ENCODE results near the gene AQP6.

The AQP6 gene

GRCh38 chr12:49972641-49973360 is at the start of gene AQP6:
TSS of gene AQP6 (plus strand) at chr12:49972947. CDS start at chr12:49973174, 227 bp downstream.
- no peak for DNase-seq (ENCODE audit: low read depth in 1 of 2, low spot score in 1 of 2)

- DNase-seq (ENCODE audit: low read depth in 1 of 2, low spot score in 1 of 2), result no peak
These were observed 49.6 kb upstream of the AQP6 start for GRCh38 chr12:49923035-49923644.

GRCh38 chr12:49923880-49924556 is 48.7 kb upstream of the AQP6 start:
- DNase-seq (ENCODE audit: low read depth in 1 of 2, low spot score in 1 of 2), result no peak

GRCh38 chr12:49924628-49925246 is 48.0 kb upstream of the AQP6 start:
- no peak for DNase-seq (ENCODE audit: low read depth in 1 of 2, low spot score in 1 of 2)

- DNase-seq (ENCODE audit: low read depth in 1 of 2, low spot score in 1 of 2), result no peak
These were observed 47.1 kb upstream of the AQP6 start for GRCh38 chr12:49925433-49926204.

- DNase-seq (ENCODE audit: low read depth in 1 of 2, low spot score in 1 of 2), result no peak
These were observed 44.3 kb upstream of the AQP6 start for GRCh38 chr12:49928471-49928870.

- DNase-seq (ENCODE audit: low read depth in 1 of 2, low spot score in 1 of 2), result no peak
These were observed 43.2 kb upstream of the AQP6 start for GRCh38 chr12:49929581-49929980.

GRCh38 chr12:49930515-49931288 is 42.0 kb upstream of the AQP6 start:
- no peak for DNase-seq (ENCODE audit: low read depth in 1 of 2, low spot score in 1 of 2)

- DNase-seq (ENCODE audit: low read depth in 1 of 2, low spot score in 1 of 2), result no peak
These were observed 40.7 kb upstream of the AQP6 start for GRCh38 chr12:49932023-49932422.

GRCh38 chr12:49932533-49933130 is 40.1 kb upstream of the AQP6 start:
- DNase-seq (ENCODE audit: low read depth in 1 of 2, low spot score in 1 of 2), result no peak

GRCh38 chr12:49933796-49934195 is 39.0 kb upstream of the AQP6 start:
- no peak for DNase-seq (ENCODE audit: low read depth in 1 of 2, low spot score in 1 of 2)

GRCh38 chr12:49934505-49934904 is 38.2 kb upstream of the AQP6 start:
- no peak for DNase-seq (ENCODE audit: low read depth in 1 of 2, low spot score in 1 of 2)

GRCh38 chr12:49936925-49937324 is 35.8 kb upstream of the AQP6 start:
- no peak for DNase-seq (ENCODE audit: low read depth in 1 of 2, low spot score in 1 of 2)

- DNase-seq (ENCODE audit: low read depth in 1 of 2, low spot score in 1 of 2), result no peak
These were observed 35.0 kb upstream of the AQP6 start for GRCh38 chr12:49937639-49938300.

GRCh38 chr12:49939307-49939706 is 33.4 kb upstream of the AQP6 start:
- no peak for DNase-seq (ENCODE audit: low read depth in 1 of 2, low spot score in 1 of 2)

GRCh38 chr12:49939707-49940106 is 33.0 kb upstream of the AQP6 start:
- DNase-seq (ENCODE audit: low read depth in 1 of 2, low spot score in 1 of 2), result no peak

GRCh38 chr12:49941556-49942511 is 30.9 kb upstream of the AQP6 start:
- no peak for DNase-seq (ENCODE audit: low read depth in 1 of 2, low spot score in 1 of 2)

- no peak for DNase-seq (ENCODE audit: low read depth in 1 of 2, low spot score in 1 of 2)
These were observed 30.2 kb upstream of the AQP6 start for GRCh38 chr12:49942512-49942893.
